AML-193 (cell line): ENCODE measurements around the gene SLC7A6OS.

ENCODE experiments used
- DNase-seq, 2 experiments: peaks; one replicate each; lab custom pipeline; 2025; lab: John Stamatoyannopoulos, UW

SLC7A6OS gene

DNA sequence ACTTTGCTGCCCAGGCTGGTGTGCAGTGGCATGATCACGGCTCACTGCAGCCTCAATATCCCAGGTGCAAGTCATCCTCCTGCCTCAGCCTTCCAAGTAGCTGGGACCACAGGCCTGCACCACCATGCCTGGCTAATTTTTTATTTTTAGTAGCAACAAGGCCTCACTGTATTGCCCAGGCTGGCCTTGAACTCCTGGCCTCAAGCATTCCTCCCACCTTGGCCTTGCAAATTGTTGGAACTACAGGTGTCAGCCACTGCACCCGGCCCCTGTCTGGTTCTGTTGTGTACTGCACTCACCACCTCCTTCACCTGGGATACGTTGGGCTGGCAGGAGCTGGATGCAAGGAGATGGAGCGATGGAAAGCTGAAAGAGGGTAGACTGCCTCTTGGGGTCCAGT, 57.0 kb downstream of the SLC7A6OS start:
- DNase-seq = no peak

DNA sequence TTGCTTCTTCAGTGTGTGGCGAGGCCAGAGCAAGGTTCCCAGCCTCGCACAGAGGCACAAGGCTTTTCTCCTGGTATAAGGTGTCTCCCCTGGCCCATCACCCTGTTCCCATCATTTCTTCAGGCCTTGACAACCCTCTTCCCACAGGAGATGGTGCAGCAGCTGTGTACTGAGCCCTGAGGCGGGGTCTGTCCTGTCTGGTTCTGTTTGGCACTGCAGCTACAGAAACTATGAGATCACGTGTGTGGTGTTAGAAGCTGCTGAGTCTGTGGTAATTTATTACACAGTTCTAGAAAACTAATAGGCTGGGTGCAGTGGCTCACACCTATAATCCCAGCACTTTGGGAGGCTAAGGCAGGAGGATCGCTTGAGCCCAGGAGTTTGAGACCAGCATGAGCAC, 58.4 kb downstream of the SLC7A6OS start:
- no peak for DNase-seq

DNA sequence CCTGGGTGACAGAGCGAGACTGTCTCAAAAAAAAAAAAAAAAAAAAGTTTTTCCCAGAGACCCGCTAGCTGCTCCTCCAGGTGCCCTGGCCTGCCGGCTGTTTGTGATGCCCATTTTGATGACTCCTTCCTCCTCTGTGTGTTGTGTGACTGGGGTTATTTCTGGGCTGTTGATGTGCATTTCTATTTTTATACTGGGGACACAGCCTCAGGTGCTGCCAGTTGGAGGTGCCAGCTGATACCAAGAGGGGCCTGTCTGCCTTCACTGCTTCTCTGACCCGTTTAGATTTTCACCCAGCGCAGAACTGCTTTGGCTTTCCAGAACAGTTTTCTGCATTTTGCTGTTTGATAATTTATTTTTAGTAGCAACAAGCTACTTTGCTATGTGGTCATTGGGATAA, 58.9 kb downstream of the SLC7A6OS start:
- DNase-seq = no peak

DNA sequence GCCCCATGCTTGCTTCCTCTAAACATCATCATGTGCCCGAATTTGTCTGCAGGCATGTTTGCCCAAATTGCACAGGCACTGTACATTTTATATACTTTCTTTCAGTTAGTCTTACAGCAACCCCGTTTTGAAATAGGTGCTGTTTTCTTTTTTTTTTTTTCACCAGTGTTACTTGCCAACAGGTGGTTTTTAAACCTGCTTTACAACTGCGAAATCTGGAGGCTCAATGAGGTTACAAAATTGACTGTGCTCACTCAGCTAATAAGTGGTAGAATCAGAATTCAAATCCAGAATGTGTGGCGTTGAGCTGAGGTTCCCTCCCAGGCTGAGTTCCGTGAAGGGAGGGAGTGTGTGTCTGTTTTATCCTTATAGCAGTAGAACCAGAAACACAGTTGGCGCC, 59.8 kb downstream of the SLC7A6OS start:
- DNase-seq = no peak

DNA sequence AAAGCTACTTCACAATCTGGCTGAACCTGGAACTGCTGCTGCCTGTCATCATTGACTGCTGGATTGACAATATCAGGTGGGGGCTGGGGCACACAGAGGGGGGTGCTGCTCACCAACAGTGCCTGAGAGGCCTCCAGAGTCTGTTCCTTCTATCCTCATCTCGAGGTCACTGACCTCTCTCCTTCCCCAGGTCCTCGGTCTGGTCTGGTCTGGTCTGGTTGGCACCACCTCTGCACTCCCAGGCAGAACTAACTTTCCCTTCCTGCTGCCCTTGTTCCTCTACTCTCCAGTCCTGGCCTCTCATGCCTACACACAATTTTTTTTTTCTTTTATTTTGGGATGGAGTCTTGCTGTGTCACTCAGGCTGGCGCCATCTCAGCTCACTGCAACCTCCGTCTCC, 61.4 kb downstream of the SLC7A6OS start:
- DNase-seq = no peak
